Measurements from ENCODE around the gene STARD13.

The STARD13 gene

DNA sequence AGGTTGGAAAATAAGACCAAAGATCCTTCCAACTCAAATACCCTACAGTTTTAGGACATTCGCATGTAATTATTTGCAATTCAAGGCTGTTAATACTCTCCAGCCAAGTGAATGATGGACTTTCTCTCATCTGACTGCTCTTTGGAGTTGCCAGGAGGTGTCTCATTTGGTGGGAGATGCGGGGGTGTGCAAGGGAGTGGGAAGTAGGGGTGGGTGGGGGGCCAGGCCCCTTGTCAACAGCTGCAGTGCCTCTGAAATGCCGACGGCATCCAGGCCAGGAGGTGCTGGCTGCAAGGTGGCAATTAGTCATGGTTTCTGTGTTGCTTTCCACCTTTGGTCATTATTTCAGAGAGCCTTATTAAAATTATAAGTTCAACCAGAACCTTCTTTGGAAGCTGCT, 147.8 kb downstream of the STARD13 start:
- FAIRE-seq, result no peak

DNA sequence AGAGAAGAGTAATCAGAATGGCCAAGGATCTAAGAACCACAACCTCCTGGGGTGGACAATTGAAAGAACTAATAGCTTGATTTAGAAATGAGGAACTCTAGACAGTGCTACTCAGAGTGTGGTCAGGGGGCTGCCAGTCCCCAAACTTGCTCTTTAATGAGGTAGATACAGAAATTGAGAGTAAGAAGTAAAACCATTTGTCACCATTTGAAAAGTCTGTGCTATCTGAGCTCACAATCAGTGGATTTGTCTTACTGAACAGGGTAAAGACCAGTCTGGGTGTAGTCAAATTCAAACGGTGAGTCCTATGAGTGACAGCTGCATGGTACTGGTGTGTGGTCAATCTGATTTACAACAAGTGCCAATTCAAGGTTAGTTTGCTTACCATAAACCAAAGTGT, 150.5 kb downstream of the STARD13 start:
- FAIRE-seq, result no peak

DNA sequence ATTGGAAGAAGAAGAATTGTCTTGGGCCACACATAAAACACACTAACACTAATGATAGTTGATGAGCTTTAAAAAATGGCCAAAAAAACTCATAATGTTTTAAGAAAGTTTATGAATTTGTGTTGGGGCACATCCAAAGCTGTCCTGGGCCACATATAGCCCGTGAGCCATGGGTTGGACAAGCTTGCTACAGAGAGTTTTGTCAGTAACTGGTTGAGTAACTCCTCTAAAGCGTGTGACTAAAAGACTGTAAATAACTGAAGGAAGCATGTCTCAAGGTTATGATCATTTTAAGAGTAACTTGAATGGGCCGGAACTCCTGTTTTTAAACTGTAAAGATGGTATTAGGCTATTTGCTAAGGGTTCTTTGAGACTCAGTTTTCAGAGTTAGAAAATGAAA, 151.3 kb downstream of the STARD13 start:
- FAIRE-seq, result no peak

DNA sequence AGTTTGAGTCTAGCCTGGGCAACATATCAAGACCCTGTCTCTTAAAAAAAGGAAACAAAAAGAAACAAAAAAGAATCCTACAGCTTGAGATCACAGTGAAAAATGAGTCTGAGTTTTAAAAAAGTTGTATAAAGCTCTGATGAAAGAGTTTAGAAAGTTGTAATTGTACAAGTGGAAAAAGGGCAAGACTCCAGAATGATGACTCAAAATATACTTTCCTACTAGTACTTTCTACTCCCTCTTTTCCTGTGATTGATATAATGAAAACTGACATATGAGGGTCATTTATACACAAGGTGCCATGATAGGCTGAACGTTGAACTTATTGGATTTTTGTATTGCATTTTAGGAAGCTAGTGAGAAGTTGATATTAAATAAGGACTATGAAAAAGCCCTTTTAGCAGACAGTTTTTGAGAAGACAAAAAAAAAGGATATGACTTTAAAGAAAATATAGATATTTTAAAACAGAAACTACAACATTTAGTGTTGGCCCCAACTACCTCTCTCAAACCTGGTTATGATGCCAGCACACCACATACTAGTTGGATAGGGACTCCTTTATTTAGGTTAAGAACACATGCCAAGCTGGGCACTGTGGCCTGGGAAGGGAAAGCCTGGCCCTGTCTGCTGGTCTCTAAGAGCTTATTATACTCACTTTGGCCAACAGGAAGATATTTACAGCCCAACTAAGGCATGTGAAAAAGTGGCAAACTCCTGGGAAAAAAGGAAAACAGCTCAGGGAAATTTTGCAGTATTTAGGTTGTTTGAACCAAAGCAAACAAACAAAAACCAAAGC, 152.7 kb downstream of the STARD13 start:
- FAIRE-seq, result no peak

DNA sequence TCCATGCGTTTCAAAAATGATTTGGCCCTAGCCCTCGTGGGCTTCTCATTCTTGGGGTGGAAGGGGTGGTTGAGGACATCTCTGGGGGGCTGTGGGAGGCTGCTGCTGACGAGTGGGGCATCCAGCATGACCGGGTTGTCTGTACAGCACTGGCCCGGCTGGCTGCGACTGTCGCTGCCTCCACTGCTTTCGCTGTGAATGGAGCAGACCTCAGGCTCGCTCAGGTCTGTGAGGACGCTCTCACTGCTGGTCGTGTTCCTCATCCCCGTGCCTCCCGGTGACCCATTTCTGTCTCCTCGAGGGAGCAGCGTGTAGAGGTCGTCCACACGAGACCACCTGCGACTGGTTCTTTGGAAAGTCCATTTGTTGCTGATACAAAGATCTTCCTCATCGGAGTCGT, 155.7 kb downstream of the STARD13 start:
- no peak for FAIRE-seq

DNA sequence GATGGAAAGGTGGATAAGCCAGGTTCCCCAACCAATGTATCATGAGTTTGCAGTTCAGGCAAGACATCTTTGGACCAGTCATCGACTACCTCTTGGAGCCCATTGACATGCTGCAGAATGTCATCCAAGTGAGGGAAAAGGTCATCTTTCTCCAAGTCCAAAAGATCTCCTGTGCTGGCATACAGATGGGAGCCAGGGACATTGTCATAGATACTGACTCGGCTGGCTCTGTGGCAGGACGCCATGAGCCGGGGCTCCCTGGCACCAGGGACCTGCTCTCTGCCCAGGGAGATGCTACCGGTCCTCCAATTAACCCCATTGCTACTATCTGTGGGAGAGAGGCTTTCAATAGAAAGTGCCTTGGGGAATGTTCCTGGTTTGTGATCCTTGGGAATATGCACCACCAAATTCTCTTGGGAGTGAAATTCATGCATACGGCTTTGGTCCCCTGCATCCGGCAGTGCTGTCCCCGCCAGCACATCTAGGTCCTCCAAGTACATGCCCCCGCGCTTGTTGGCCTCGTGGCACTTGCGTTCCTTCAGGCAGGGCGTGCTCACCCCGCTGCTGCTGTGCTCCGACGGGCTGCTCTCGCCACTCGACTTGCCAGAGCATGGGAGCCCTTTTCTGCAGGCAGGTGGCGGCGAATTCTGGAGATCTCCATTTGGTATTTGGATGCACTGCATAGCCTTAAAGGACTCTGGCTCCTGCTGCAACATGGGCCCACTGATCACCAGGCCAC, 156.3 kb downstream of the STARD13 start:
- no peak for FAIRE-seq

DNA sequence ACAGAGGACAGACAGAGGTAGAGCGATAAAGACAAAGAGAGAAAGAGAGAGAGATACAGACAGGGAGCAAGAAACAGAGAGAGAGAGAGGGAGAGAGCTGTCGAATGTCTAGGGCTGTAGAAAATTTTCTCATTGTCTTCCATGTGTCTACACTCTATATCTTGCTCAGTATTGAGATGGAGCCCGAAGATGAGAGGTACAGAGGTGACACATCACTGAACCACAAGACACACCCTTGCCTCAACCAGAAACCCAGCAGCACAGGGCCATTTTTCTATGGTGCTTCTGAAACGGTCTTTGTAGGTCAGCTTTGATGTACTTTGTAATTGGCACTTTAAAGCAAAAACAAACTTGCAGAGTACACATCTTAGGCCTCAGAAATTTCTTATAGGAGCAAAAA, 157.4 kb downstream of the STARD13 start:
- FAIRE-seq, result no peak

DNA sequence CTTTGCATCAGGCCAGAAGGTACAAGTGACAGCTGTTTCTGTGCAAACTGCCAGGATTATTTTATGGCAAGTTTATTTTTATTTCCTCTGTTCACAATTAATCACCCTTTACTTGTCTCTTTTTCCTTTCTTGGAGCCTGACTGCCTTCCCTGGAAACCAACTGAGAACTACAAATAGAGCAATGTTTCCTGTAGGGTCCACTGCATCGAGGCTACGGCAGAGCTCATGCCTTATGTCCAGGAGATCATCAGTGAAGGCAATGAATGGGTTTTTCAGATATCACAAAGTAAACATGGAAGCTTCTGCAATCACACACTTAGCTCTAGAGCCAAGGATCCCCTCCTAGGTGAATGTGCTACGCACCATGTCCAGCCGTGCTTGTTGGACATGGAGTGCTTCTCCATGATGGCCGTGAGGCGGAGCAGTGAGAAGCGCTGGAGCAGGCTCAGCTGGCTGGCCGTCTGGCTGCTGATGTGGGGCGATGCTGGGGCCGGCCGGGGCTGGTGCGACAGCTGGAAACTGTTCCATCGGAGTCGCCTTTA, 158.5 kb downstream of the STARD13 start:
- no peak for FAIRE-seq

DNA sequence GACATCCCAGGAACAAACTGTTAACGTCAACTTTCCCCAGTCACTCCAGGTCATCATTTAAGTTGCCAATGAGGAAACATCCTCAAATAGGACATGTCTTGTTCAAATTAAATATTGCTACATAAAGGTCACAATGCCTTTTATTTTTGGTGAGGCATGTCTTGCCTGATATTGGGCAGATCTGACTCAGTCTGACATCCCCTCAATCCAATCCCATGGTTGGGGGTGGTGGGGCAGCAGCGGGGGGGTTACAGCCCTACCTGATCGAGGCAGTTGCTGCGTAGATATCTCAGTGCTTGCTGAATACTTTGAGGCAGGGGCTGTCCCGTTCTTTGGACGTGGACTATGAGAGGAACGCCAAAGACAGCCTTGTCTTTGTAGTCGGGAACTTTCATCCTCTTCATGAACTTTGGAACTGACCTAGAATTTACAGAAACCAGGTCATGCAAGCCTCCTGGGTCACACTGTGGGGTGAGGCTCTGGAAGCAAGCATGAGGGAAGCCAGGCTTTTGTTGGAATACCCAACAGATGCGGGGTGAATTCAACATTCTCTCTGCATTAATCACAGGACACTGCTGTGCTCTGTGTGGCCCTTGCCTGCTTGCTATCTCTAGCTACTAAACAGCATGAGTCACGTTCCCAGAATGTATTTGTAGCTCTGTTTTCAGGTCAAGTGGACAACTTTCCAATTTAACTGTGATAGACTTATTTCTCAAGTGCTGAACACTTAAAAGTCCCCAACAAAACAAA, 159.6 kb downstream of the STARD13 start:
- FAIRE-seq, result no peak

DNA sequence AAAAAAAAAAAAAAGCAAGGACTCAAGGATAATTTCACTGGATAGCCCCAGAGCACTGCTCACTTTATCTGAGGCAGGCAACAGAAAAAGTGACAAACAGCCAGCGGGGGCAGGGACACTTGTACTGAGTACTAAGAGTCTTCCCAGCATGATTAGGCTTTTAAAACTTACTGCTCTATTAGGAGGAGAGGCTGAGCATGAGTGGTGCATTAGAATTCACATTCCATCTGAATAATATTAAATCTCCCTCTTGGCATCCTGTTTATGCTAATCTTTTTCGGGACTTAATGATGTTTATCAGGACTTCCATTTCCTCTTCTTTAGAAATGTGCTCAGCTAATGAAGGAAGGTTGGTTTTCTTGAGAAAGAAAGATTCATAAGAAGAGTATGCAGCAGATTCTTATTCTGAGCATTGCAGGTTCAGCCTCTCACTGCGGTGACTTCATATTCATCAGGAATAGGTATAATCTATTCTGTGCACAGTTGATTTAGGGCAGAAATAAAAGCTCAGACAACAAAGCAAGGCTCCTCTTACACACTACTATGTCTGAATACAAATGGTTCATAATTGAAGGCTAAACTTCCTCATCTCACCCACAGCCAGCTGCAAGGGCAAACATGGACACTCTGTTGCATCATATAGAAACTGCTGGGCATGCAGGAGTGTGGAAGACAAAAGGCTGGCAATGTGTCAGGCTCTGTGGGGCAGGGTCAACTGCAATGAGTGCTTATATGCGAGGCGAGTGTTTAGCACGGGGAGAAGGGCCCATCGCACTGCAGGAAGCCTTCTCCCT, 162.3 kb downstream of the STARD13 start:
- no peak for FAIRE-seq

DNA sequence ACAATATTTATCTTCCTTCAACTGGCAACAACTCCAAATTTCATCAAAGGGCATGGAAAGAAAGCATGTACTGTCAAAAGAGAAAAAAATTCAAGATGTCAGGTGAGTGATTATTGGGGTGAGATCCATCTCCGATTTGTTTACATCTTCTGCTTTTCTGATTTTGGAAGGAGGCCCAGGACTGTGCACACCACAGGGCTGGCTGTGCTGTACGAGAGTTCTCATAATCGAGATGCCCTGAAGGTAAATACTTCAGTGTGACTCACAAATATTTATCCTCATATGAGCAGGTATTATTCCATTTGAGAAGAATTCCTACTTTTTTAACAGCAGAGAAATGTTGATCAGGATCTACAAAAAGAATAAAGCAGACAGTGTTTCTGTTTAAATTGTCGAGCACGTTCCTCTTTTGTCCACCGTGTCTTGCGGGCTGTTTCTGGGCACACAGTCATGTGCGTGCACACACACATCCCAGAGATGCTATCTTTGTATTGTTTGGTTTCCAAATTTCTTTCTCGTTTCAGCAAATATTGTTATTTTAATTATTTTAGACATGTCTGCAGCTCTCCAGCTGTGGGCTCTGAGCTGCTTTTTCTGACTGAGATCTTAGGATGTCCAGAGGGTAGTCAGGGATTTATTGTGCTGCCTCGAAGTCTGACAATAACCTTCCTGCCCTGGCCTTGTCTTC, 165.6 kb downstream of the STARD13 start:
- FAIRE-seq, result no peak

DNA sequence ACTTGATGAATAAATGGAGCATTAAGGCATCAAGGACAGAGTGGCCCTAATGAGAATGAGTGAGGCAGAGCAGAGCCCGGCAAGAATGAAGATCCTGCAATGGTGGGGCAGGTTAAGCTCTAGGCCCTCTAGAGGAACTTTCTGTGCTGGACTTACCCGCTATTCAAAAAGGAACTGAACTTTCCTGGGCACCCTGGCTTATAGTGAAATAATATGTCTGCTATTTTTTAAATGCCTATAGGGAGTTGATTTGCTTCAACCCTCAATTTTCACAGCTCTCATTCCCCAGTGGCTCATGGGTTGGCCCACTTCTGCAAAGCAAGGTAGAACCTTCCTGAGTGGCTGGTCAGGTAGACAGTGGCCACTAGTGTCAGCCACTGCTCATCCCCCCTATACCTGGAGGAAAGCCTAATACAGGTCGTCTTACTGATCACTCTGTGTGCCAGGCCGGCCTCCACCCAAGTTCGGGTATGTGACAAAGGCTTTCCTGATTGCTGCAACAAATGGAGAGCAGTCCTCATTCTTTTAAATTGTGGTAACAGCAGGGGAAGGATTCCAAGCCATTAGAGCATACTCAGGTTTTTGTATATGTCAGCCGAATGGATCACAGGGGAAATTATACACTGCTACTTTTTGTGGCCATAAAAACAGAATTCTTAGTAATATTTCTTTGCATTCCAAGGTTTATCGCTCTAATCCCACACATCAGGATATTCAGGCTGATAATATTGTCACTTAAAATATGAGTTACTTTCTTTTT, 166.4 kb downstream of the STARD13 start:
- no peak for FAIRE-seq

DNA sequence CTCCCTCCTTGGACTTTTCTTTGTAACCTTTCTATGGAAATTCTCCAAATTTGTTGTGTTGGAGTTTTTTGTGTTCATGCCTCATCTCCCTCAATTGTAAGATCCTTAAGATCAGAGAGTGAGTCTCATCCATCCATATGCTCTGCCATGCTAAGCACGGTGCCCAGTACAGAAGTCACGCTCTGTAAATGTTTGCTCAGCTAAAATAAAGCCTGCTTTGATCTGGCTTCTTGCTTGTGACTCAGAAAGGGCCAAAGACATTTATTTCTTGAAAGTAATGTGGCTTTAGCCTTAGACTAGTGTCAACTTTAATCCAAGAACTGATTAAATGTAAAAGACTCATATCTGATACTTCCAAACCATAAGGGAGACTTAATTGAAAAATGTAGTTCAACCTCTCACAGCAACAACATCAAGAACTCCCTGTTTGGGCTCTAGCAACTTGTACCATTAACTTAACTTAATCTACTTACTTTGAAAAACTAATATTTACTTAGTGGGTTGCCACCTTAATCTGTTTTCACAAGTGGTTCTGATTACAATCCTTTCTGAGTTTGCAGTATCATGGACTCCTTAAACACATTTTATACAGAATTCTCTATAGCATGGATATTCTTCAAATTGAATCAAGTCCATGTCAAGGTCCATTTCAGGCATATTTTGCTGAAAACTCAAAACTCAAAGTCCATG, 169.1 kb downstream of the STARD13 start:
- no peak for FAIRE-seq

DNA sequence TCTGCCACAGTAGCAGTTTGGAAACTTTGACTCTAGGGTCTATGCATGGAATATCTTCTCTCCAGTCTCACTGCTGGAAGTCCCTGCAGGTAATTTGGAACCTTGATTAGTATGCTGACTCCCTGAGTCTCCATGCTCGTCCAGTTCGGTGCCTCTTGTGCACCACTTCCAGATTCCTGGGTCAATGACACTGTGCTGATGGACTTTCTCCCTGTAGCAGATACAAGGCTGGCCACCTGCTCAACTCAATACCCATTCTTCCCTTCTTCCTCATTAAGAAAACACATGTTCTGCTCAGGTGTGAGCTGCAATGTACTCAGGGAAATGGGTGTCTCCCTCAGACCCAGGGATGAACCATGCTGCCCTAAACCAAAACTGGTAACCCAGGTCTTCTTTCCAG, 170.3 kb downstream of the STARD13 start:
- FAIRE-seq, result no peak

DNA sequence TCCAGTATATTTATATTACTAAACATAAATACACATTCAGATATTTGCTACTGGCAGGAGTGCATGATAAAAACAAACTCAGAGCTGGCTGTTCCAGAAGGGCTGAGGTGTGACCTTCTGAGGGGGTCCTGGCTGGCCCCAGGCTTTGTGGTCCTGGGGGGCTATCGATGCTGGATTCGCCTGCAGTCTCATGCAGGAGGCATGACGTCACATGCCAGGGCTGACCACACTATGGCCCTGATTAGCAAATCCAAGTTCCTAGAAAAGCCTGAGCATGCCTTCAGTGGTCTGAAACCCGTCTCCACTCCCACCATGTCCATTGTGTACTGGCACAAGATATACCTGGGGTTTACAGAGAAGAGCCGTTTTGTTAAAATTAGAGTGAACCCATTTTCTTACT, 171.4 kb downstream of the STARD13 start:
- no peak for FAIRE-seq

DNA sequence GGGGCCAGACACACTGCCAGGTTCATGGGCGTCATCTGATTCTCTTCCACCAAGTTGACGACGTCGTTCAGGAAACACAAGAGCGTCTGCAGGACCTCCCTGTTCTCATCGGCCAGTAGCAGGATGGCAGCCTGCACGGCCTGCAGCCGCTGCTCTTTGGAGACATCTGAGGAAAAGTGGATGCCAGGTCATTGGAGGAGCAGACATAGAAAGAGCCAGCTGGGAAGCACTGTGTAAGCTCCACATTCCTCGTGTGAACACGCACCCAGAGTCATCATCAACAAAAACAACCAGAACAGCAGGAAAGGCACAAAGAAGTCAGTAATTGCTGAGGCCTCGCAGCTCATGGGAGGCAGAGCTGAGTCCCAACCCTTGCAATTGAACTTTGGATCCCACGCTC, 172.8 kb downstream of the STARD13 start:
- FAIRE-seq, result no peak

DNA sequence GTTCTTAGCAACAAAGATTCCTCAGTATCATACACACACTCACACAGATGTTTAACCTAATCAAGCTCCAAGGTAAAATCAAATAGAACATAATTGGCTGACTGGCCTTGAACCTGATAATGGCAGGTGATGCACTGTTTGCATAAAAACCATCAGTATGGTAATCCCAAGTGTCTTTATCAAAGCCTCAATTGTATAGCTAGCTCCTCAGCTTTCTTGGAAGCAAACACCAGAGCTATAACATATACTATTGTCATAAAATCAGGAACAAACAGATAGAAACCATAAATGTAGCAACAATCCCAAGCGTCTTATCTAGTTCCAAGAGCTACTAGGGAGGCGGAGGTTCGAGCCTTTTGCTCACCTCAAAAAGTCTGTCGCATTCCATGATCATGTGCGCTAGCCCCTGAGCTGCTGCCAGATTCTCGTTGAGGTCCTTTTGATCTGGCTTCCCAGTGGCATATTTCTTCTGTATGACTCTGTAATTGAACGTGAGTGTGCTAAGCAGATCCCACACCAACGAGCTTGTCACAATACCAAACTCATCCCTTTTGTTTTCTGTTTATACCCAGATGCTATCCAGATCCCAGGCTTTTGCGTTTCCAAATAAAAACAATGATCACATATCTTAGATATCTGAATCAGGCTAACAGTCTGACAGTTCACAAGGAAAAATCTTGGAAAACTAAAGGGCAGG, 174.0 kb downstream of the STARD13 start:
- FAIRE-seq, result no peak

DNA sequence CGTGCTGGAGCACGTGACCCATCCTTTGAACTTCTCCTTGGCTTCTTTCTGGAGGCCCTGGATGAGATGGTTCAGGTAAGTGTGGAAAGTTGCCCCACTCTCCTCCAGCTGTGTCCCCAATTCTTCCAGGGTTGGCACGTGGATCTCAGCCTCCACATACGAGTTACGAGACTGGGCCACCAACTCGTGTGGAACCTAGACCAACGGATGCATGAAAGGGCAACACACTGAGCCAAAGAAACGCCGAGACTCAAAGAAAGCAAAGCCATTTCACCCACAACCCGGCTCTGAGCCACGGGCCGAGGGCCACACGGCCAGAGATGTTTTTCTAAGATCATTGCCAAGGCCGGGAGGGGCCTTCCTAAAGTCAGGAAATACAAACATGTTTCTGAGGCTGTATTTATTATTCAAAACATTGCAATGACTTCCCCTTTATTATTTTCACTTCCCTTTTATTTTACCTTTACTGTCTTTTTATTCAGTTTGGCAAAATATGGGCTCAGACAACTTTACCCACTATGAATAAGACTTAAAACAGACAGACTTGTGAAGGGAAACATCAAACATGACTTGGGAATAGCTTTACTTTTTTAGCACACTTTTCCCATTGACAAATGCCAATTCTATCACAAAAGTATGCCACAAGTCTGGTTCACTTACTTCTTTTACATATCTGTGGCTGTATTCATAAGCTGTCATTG, 174.7 kb downstream of the STARD13 start:
- FAIRE-seq, result no peak

DNA sequence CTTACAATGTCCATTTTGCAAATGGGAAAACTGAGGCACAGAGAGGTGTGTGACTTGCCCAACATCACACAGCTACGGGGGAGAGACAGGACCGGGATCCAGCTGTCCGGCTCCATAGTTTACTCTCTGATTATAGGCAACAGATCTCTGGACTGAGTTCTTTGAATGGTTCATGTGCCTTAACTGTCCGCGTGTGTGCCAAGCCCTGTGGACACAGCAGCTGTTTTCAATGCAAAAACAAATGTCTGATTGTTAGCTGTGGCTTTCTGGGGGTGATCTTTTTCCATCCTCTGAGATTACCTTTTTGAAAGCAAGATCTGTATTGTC, 175.2 kb downstream of the STARD13 start:
- FAIRE-seq, result no peak

DNA sequence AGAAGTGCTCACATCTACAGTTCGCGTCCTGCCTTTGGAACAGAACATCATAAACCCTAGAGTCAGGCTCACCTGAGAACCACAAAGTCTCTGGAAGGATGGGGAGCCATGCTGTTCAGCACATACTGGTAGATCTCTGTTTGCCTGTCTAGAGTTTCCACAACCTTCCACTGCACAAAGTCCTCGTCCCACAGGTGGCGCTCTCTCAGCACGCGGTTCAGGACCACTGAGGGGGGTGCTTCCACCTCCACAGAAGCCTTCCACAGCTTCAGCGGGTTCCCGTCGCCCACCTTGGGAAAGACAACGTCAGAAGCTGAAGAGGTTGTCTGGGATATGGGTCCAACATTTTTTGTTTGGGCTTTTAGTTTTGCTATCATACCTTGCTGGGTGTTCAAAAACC, 175.8 kb downstream of the STARD13 start:
- FAIRE-seq, result no peak
